GM18502 (cell line): Measurements from ENCODE around the gene ABHD12.
A peak's percentile ranks its signal among the peaks of the same experiment; 100 is the strongest.

ENCODE experiments used
- ATAC-seq: cut with Tn5 transposase; IDR thresholded peaks from one replicate; pipeline ENCODE4 v1.9.1; 2021; ENCODE audit warnings: mild to moderate bottlenecking; ENCODE audit not compliant: unreplicated experiment, poor library complexity

Gene ABHD12

GRCh38 chr20:25309395-25310267 lies 81.0 kb downstream of the ABHD12 start:
- ATAC-seq, result no peak

GRCh38 chr20:25308671-25309394 lies 81.8 kb downstream of the ABHD12 start:
- ATAC-seq, result no peak

DNA sequence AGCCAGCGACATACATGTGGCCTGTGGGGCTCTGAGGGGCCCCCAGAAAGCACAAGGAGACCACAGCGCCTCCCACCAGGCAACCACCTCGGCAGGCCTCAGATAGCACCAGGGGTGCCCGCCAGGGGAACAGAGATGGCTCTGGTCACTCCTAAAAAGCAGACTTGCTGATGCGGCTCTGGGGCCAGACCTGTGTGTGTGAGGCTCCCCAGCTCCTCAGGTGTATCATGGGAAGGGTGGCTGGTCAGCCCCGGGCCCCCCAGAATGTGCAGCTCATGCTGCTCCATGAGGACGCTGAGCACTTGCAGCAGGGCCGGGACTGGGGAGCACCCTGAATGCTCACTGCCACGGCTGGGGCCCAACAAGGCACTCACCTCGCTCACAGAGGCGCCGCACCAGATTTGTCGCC lies 82.5 kb downstream of the ABHD12 start:
- ATAC-seq, result no peak

DNA sequence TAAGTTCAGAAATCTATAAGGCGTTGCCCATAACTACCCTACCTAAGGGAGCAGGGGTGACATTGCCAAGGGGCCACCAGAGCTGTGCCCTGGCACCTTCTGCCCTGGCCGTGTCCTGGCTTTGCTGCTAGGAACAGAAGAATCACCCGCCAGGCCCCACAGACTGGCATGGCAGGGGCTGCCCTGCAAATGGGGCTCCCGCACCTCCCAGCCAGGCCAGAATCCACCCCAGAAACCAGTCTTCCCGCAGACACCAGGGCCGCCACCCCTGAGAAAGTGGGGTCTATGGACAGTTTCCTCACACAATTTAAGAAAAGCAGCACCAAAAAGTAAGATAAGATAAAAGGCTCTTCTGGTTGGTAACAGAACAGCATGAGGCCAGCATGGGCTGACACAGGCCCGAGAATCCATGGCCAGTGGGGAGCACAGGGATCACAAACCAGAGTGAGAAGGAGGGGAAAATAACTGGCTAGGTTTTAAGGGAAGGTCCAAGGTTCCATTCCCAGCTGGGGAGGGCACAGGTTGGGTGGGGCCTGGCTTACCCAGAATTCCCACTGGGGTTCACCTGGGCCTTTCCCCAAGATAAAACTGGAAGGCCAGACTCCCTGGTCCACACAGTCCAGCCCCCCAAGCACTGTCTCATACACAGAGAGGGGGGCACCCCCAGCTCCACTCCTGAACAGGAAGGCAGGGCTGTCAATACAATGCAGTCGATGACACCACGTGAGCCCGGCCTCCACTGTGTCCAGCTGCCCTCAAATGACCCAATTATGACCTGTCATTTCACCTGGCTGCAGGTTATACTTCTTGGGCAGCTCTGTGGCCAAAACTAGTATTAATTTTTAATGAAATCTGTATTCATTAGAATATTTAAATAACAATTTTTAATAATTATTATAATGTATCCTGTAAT lies 83.4 kb downstream of the ABHD12 start:
- ATAC-seq, result no peak

DNA sequence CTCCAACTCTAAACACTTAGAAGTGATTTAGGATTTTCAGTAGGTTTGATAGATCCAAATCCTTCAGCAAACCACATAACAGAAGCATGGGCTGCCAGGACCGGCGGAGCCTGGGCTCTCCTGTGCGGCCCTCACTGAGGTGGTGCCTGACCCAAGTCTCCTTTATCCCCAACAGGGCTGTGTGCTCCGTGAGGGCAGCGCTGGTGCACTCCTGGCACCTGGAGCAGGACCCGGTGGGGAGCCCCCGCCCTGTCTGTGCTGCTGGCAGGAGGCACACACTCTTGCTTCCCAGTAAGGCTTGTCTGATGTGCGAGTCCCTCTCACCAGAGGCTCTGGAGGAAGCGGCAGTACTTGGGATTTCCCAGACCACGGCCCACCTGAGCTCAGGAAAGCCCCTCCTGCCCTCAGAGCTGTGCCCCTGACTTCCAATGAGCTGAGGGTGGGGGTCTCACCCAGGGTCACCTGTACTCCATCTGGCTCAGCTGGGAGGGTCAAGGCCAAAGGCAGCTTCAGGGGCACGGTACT lies 86.5 kb downstream of the ABHD12 start:
- ATAC-seq, result no peak

GRCh38 chr20:25303292-25304024 lies 87.2 kb downstream of the ABHD12 start:
- ATAC-seq, result no peak

- no peak for ATAC-seq
Measured at GRCh38 chr20:25302596-25302995, 88.0 kb downstream of the ABHD12 start.

DNA sequence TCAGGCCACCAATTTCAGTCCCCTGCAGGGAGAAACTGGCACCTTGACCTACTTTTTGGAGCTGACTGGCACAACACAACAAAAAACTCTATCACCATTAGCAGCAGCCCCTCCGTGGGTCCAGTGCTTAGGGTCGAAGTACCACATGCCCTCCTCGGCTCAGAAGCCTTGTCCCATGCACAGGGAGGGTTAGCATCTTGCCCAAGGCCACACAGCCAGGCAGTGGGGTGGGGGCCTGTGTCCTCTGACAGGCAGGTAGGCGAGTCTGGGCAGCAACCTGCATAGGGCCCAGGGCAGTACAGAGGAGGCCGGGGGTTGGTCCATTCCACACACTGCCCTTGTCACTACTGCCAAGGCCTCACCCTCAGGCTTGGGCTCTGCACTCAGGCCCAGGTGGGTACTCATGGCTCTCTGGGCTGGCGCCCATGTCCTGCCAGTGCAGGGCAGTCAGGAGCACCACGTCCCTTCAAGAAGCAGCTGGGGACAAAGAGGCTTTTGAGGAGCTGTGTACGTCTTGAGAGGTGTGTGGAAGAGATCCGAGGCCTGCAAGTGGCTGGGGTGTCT lies 89.2 kb downstream of the ABHD12 start:
- ATAC-seq, result no peak

GRCh38 chr20:25300496-25301170 lies 90.0 kb downstream of the ABHD12 start:
- no peak for ATAC-seq

- ATAC-seq, result no peak
Measured at GRCh38 chr20:25299806-25300205, 90.8 kb downstream of the ABHD12 start.

GRCh38 chr20:25297141-25297905 lies 93.3 kb downstream of the ABHD12 start:
- peak; percentile 67 for ATAC-seq

DNA sequence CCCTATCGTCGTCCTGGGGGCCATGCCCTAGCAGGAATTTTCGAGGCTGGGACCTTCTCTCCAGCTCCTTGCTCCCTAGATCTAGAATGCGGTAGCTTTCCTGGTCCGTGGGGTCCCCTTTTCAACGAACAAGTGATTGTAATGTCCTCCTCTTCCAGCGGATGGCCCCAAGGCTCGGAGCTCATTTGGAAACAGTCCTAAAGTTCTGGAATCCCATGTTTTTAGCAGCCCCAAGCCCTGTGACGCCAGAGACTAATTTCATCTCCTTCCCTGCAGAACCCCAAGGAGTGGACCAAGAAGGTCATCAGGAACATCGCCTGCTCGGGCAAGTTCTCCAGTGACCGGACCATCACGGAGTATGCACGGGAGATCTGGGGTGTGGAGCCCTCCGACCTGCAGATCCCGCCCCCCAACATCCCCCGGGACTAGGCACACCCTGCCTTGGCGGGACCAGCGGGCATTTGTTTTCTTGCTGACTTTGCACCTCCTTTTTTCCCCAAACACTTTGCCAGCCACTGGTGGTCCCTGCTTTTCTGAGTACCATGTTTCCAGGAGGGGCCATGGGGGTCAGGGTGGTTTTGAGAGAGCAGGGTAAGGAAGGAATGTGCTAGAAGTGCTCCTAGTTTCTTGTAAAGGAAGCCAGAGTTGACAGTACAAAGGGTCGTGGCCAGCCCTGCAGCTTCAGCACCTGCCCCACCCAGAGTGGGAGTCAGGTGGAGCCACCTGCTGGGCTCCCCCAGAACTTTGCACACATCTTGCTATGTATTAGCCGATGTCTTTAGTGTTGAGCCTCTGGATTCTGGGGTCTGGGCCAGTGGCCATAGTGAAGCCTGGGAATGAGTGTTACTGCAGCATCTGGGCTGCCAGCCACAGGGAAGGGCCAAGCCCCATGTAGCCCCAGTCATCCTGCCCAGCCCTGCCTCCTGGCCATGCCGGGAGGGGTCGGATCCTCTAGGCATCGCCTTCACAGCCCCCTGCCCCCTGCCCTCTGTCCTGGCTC lies 94.2 kb downstream of the ABHD12 start:
- ATAC-seq, result peak; percentile 42

DNA sequence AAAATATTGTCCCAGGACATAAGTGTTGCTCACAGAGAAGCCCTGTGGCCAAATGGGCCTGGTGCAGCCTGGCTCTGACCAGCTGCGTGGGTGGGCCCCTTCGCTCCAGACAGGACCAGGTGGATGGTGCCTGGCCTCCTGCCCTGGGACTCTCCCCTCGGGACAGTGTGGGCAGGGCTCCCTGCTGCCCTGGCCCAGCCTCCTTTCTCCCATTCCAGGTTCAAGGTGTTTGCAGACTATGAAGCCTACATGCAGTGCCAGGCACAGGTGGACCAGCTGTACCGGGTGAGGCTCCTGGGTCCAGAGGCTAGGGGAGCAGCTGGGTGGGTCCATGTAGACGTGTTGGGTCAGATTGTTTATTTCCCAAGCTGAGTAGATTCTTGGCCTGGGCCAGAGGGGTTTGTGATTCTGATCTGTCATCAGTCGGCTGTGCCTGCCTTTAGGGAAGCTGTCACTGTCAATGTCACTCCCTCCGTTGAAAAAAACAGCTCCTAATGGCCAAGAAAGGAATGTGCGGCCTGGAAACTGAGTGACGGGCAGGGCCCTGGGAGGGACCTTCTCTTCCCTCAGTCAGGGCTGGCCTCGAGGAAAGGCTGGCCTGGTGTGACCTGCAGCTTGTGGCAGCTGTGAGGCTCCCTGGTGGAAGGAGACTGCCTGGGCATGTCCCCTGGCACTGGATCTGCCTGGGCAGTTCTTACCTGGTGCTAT lies 95.1 kb downstream of the ABHD12 start:
- ATAC-seq, result no peak

GRCh38 chr20:25294459-25295385 lies 95.9 kb downstream of the ABHD12 start:
- ATAC-seq, result peak; percentile 31

DNA sequence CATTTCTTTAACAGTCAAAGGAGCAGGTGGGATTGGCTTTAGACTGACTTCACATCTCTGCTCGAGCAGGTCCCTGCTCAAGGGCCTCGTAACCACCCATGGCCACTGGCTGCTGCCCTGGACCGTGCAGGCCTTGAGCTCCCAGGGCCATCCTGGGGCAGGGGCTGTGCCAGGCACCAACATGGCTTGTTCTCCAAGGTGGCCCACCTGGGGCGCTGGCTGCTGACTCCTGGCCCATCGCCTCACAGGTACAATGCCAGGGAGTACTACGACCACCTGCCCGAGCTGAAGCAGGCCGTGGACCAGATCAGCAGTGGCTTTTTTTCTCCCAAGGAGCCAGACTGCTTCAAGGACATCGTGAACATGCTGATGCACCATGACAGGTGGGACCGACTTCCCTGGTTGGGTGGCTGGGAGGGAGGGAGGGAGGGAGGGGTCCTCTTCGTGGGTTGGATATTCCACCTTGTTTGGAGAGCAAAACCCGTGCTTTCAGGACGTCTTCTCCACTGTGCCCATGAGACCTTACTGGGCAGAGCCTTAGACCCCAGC lies 96.7 kb downstream of the ABHD12 start:
- no peak for ATAC-seq
